Measurements from ENCODE around the gene SCMH1. TPM values are rescaled to one million over a fixed set of nuclear protein-coding genes. Genes with fewer than 3 reads are reported as not detected.
"Not testable (repeated sequence)": the region's sequence is repeated elsewhere in the genome, so short reads cannot be mapped to it uniquely, and the experiment has no call there.

Gene SCMH1
- polyA plus RNA-seq, 1 donor, result 35.8 TPM

GRCh38 chr1:41153750-41154274, 88.3 kb downstream of the SCMH1 start:
- no peak for DNase-seq (ENCODE audit: low read depth)

GRCh38 chr1:41152622-41153044, 89.5 kb downstream of the SCMH1 start:
- peak; percentile 5 for DNase-seq (ENCODE audit: low read depth)

- no peak for DNase-seq (ENCODE audit: low read depth)
Observed at GRCh38 chr1:41151846-41152245, 90.3 kb downstream of the SCMH1 start.

- no peak for DNase-seq (ENCODE audit: low read depth)
Observed at GRCh38 chr1:41149570-41149969, 92.5 kb downstream of the SCMH1 start.

- no peak for DNase-seq (ENCODE audit: low read depth)
Observed at GRCh38 chr1:41144285-41144684, 97.8 kb downstream of the SCMH1 start.

GRCh38 chr1:41138549-41138948, 103.6 kb downstream of the SCMH1 start:
- DNase-seq (ENCODE audit: low read depth), result no peak

- no peak for DNase-seq (ENCODE audit: low read depth)
Observed at GRCh38 chr1:41135196-41135947, 106.7 kb downstream of the SCMH1 start.

- DNase-seq (ENCODE audit: low read depth), result not testable (repeated sequence)
Observed at GRCh38 chr1:41134325-41134724, 107.8 kb downstream of the SCMH1 start.

- DNase-seq (ENCODE audit: low read depth), result no peak
Observed at GRCh38 chr1:41122851-41123518, 119.1 kb downstream of the SCMH1 start.

- no peak for DNase-seq (ENCODE audit: low read depth)
Observed at GRCh38 chr1:41122148-41122547, 120.0 kb downstream of the SCMH1 start.

GRCh38 chr1:41118645-41119044, 123.5 kb downstream of the SCMH1 start:
- DNase-seq (ENCODE audit: low read depth), result no peak

GRCh38 chr1:41117241-41117640, 124.9 kb downstream of the SCMH1 start:
- DNase-seq (ENCODE audit: low read depth), result not testable (repeated sequence)

GRCh38 chr1:41110736-41111135, 131.4 kb downstream of the SCMH1 start:
- no peak for DNase-seq (ENCODE audit: low read depth)

- DNase-seq (ENCODE audit: low read depth), result no peak
Observed at GRCh38 chr1:41110286-41110685, 131.8 kb downstream of the SCMH1 start.

GRCh38 chr1:41109310-41110197, 132.6 kb downstream of the SCMH1 start:
- peak; percentile 96 for DNase-seq (ENCODE audit: low read depth)

GRCh38 chr1:41108696-41109275, 133.3 kb downstream of the SCMH1 start:
- no peak for DNase-seq (ENCODE audit: low read depth)

GRCh38 chr1:41103766-41104165, 138.3 kb downstream of the SCMH1 start:
- DNase-seq (ENCODE audit: low read depth), result no peak

GRCh38 chr1:41102653-41103052, 139.5 kb downstream of the SCMH1 start:
- DNase-seq (ENCODE audit: low read depth), result no peak

GRCh38 chr1:41101950-41102607, 140.0 kb downstream of the SCMH1 start:
- peak; percentile 92 for DNase-seq (ENCODE audit: low read depth)

GRCh38 chr1:41101076-41101475, 141.0 kb downstream of the SCMH1 start:
- DNase-seq (ENCODE audit: low read depth), result no peak

- DNase-seq (ENCODE audit: low read depth), result no peak
Observed at GRCh38 chr1:41100170-41100569, 141.9 kb downstream of the SCMH1 start.
